GM19324 (cell line): ENCODE data around the gene TMEM43.

Experiments used
- ATAC-seq: cut with Tn5 transposase; IDR thresholded peaks from one replicate; pipeline ENCODE4 v1.9.1; 2021; ENCODE audit warnings: mild to moderate bottlenecking, moderate library complexity; ENCODE audit not compliant: unreplicated experiment, low FRiP score

The TMEM43 gene

GRCh38 chr3:14137004-14137403 is 12.2 kb downstream of the TMEM43 start:
- ATAC-seq = no peak

GRCh38 chr3:14137445-14137844 is 12.6 kb downstream of the TMEM43 start:
- ATAC-seq = no peak

GRCh38 chr3:14138109-14138877 is 13.4 kb downstream of the TMEM43 start:
- ATAC-seq = no peak

DNA sequence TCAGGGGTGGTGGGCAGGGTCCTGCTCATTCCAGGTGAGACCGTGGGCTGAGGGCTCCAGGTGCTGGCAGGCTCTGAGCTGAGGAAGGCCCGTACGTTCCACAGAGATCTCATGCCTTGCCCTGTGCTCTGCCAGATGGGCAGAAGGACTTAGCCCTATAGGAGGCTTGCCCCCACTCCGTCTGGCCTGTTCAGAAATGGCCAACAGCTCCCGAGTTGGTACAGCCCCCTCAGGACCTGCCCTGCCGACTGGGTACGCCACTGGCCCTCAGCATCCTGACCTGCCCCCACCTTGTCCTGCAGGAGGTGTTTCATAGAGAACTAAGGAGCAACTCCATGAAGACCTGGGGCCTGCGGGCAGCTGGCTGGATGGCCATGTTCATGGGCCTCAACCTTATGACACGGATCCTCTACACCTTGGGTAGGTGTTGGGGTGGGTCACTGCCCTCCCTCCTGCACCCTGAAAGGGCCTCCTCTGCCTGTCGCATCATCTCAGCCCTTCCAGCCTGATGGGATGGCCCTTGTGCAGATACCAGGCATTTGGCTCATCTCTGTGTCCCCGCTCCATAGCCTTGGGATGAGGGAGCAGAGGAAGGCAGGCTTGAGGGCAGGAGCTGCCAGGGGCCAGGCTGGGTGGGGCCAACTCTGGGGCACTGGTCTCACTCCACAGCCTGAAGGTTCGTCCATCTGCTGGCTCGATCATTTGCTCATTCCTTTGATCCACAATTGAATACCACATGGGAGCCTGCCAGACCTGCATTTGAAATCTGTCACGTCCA is 14.2 kb downstream of the TMEM43 start:
- no peak for ATAC-seq

DNA sequence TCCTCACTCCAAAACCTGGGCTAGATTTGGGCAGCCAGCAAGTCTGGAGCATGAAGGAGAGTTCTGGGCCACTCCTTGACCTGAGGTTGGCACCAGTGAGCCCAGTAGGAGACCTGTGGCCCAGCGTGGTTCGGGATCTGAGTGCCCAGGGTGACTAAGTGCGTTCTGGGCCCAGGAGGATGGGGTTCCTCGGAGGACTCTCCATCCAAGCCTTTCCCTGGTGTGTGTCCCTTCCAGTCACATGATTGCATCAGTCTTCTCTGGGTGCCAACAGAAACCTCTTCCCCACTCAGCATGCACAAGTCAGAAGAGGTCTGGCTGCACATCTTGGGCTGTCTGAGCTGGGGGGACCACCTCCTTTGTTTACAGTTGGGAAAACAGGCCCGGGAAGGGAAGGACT is 14.9 kb downstream of the TMEM43 start:
- no peak for ATAC-seq

DNA sequence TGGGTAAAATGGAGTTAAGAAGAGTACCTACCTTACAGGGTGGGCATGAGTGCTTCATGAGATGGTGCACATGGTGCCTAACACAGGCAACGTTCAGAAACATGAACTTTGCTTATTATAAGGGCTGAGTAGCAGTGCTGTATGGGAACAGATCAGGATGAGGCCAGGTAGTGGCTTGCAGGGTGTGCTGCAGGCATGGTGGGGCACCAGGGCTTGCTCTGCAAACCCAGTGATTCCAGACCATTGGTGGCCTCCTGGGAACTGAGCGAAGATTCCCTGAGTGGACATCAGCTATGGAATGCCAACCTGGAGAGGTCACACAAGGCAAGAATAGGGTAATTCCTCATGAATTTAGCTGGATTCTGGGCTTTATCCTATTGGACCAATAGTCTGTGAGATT is 15.8 kb downstream of the TMEM43 start:
- no peak for ATAC-seq

DNA sequence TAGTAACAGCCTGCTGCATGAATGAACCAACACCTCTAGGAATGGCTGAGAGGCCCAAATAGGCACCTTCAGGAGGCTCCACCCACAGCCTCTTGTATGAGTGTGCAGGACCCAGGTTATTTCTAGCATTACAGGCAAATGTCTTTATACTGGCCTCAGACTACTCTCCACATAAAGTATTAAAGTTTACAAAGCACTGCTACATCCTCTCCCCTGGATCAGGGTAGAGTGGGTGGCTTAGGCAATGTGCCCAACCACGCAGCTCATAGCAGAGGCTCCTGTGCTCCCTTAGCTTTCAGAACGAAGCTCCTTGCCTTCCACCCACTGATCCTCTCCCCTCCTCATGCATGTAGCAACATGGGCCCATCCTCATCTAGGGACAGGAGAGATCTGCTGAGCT is 16.3 kb downstream of the TMEM43 start:
- no peak for ATAC-seq

GRCh38 chr3:14141602-14142341 is 16.9 kb downstream of the TMEM43 start:
- ATAC-seq = no peak

DNA sequence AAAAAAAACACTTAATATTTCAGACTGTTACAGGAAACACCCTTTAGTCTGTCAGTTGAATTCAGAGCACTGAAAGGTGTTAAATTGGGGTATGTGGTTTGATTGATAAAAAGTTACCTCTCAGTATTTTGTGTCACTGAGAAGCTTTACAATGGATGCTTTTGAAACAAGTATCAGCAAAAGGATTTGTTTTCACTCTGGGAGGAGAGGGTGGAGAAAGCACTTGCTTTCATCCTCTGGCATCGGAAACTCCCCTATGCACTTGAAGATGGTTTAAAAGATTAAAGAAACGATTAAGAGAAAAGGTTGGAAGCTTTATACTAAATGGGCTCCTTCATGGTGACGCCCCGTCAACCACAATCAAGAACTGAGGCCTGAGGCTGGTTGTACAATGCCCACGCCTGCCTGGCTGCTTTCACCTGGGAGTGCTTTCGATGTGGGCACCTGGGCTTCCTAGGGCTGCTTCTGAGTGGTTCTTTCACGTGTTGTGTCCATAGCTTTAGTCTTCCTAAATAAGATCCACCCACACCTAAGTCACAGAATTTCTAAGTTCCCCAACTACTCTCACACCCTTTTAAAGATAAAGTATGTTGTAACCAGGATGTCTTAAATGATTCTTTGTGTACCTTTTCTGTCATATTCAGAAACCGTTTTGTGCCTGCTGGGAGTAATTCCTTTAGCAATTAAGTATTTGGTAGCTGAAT is 17.9 kb downstream of the TMEM43 start:
- ATAC-seq = no peak

- no peak for ATAC-seq
Observed at GRCh38 chr3:14143271-14144225, 18.7 kb downstream of the TMEM43 start.

DNA sequence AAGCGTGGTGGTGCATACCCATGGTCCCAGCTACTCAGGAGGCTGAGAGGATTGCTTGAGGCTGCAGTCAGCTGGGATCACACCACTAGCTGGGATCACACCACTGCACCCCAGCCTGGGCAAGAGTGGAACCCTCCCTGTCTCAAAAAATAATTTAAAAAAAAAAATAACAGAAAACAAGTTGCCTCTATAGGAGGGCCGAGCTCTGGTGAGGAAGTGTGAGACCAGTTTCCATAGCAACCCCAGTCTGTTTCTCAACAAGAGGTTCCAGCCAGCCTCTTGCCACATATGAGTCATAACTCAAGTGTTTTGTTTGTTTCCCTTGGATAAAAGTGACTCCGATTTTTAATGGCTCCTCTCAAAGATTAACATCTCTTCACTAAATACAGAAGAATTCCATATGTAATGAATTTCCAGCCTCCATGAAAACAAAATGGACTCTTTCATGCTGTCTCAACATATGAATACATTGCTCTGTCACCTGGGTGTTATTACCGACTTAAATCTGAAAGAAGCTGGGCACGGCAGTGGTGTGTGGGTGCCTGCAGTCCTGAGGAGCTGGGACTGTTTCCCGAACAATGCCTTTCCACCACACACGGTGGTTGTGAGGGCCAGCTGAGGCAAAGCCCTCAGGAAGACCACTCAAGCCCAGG is 19.7 kb downstream of the TMEM43 start:
- peak; percentile 74 for ATAC-seq

- no peak for ATAC-seq
Observed at GRCh38 chr3:14145236-14145635, 20.4 kb downstream of the TMEM43 start.

DNA sequence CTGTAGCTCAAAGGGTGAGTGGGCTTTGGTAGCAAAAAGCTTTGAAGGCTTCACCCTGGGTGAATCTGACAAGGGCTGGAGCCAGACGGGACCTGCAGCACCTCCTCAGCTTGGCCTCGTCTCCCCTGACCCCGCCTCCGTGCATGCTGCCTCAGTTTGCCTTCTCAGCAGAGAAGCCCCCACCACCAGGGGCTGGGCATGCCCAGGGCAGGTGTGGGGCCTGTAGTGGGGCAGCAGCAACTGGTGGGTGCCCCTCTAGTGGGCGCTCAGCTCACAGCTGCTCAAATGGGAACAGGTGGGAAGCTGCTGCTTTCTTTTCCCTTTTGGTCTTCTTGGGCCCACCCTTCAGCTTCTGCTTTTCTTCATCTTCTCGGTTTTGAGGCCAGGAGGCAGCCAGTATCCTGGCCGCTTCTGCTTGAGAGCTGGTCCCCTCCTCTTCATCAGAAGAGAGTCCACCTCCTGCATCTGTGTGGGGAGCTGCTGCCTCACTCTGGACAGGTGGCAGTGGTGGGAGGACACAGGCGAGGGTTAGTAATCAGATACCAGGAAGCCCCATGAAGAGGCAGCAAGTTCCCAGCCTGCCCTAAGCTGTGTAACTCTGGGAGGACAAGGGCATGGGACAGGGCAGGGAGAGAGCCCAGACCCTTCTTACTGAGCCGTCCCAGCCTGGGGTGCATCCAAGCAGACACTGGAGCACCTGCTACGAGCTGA is 21.0 kb downstream of the TMEM43 start:
- no peak for ATAC-seq

GRCh38 chr3:14146381-14147065 is 21.7 kb downstream of the TMEM43 start:
- no peak for ATAC-seq

DNA sequence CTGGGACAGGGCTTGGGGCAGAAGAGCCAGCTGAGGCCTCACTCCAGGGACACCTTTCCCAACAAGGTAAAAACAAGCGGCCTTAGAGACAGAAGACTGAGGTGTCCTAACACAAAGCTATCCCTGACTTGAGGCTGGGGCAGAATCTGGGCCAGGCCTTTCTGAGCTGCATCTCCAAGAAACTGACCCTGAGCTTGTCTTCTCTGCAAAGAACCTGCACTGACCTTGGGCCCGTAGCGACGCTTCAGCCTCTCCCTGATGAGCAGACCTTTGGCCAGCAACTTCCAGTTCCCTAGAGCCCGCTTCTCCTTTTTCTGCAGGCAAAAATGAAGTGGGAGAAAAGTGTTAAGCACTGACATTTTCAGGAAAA is 22.2 kb downstream of the TMEM43 start:
- ATAC-seq = no peak

DNA sequence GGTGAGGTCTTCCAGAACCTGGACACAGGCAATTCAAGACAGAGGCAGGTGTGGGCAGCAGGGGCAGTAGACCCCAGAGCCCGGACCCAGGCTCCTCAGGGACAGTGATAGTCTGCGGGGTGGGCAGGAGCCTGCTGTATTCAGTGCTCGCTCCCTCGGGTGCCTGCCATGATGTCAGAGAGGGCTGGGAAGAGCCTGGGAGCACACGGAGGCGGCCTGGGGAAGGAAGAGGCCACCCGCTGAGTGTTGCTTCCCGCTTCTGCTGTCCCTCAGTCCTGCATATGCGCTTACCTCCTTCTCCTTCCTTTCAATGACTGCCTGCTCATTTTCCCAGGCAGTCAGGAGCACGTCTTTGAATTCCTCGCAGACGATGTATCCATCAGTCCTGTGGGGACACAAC is 22.8 kb downstream of the TMEM43 start:
- ATAC-seq = no peak

DNA sequence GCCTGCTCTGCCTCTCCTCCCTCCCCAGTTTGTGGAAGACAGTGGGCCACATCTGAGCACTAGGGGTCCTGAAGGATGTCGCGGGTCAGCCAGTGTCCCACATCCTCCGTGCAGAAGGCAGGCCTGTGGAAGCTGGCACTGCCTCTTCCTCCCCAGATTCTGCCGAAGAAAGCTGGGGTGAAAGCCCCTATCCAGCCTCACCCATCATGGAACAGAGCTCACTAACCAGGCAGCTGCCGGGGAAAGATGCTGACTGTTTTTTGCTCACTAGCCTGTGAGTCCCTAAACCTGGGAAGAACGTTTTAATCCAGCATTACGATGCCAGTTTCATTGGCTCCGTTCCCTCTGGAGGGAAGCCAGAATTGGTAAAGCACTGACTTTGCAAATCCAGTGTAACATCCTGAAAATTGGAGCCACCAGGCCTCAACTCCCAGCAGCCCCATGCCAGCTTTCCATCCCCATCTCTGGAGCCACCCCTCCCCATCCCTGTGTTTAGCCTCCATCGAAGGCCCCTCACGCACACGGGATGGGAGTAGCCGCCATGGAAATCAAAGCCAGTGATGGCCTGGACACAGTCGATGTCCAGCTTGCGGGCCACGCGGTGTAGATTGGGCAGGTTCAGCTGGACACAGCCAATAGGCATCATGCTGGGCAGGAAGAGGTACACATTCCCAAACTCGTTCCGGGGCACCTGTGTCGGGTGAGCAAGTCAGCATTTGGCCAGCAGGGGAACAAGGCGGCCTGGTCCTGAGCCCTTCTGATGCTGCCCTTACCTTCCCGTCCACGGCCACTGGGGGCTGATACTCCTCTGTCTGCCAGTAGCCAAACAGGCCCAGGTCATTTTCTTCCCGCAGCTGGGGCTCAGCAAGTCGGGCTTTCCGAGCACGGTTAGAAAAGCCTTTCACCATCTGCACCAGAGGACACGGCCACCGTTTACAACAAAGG is 23.5 kb downstream of the TMEM43 start:
- no peak for ATAC-seq
